ENCODE measurements around the gene KCND1. TPM values are rescaled to one million over a fixed set of nuclear protein-coding genes. Genes with fewer than 3 reads are reported as not detected.

KCND1 gene
- total RNA-seq, 1 experiment from 2014 or later: 0.51 TPM

GRCh38 chrX:48978226-48978625 lies 6.6 kb upstream of the KCND1 start:
- intact Hi-C loops (cut with micrococcal nuclease): no loop called here
- no peaks in the 10 kb centered on the region for H3K79me2 ChIP-seq (ENCODE audit: low read length)
- ChIA-PET CTCF (no interaction called here), POLR2A (ENCODE audit: unreplicated experiment) (no interaction called here)
- H3K4me1 ChIP-seq (ENCODE audit: insufficient read depth, low read length): no peaks in the 10 kb centered on the region
- ATAC-seq (no peak), DNase-seq (no peak)
- no peaks in the 10 kb centered on the region for H3K9me3 ChIP-seq (ENCODE audit: low read length)
- H3K9ac ChIP-seq (ENCODE audit: low read length): no peak overlapping the region
- no peak for TF ChIP-seq EZH2 (IDR thresholded peaks at IDR 0.05; ENCODE audit: low read length, unreplicated experiment)
- no peak for TF ChIP-seq CTCF (conservative IDR thresholded peaks at IDR 0.05; ENCODE audit: low read depth, low read length)
- no peak for TF ChIP-seq EZH2phosphoT487 (IDR thresholded peaks at IDR 0.05; ENCODE audit: borderline replicate concordance, low read length)
- H3K9me2 ChIP-seq (replicated peaks; ENCODE audit: low read length): no peaks in the 10 kb centered on the region
- H3F3A ChIP-seq (ENCODE audit: low read length, unreplicated experiment): no peaks in the 10 kb centered on the region
- no TSS peak for BruUV-seq (replicated peaks)
- H3K27ac ChIP-seq (ENCODE audit: low read length): no peak overlapping the region
- H3K4me3 ChIP-seq (ENCODE audit: low read length): no peak overlapping the region
- no peak overlapping the region for H3K4me2 ChIP-seq (ENCODE audit: low read length)
- no peaks in the 10 kb centered on the region for H3K27me3 ChIP-seq (ENCODE audit: low read length)
- no peaks in the 10 kb centered on the region for H4K20me1 ChIP-seq (ENCODE audit: low read length)
- H3K36me3 ChIP-seq (ENCODE audit: low read depth, low read length): peaks cover 3% of the 10 kb centered on the region
- no peak overlapping the region for H2AFZ ChIP-seq (ENCODE audit: low read length)

- Histone ChIP-seq H2AFZ (ENCODE audit: low read length) (no peak overlapping the region), H3K4me3 (ENCODE audit: low read length) (no peak overlapping the region), H4K20me1 (ENCODE audit: low read length) (no peaks in the 10 kb centered on the region), H3K9me3 (ENCODE audit: low read length) (no peaks in the 10 kb centered on the region), H3K27me3 (ENCODE audit: low read length) (no peaks in the 10 kb centered on the region), H3F3A (ENCODE audit: low read length, unreplicated experiment) (no peaks in the 10 kb centered on the region), H3K4me1 (ENCODE audit: insufficient read depth, low read length) (no peaks in the 10 kb centered on the region), H3K27ac (ENCODE audit: low read length) (no peak overlapping the region), H3K4me2 (ENCODE audit: low read length) (no peak overlapping the region), H3K9me2 (replicated peaks; ENCODE audit: low read length) (no peaks in the 10 kb centered on the region), H3K9ac (ENCODE audit: low read length) (no peak overlapping the region), H3K79me2 (ENCODE audit: low read length) (no peaks in the 10 kb centered on the region), H3K36me3 (ENCODE audit: low read depth, low read length) (peaks cover 3% of the 10 kb centered on the region)
- POLR2A ChIA-PET (ENCODE audit: unreplicated experiment): no interaction called here
- ATAC-seq (no peak), DNase-seq (no peak)
- no TSS peak for BruUV-seq (replicated peaks)
- CTCF ChIA-PET: no interaction called here
- intact Hi-C loops (cut with micrococcal nuclease): no loop called here
- TF ChIP-seq EZH2phosphoT487 (IDR thresholded peaks at IDR 0.05; ENCODE audit: borderline replicate concordance, low read length): no peak
- TF ChIP-seq CTCF (conservative IDR thresholded peaks at IDR 0.05; ENCODE audit: low read depth, low read length): no peak
- TF ChIP-seq EZH2 (IDR thresholded peaks at IDR 0.05; ENCODE audit: low read length, unreplicated experiment): no peak
Observed at GRCh38 chrX:48976086-48976485, 4.4 kb upstream of the KCND1 start.

- intact Hi-C loops (cut with micrococcal nuclease): no loop called here
- Histone ChIP-seq H3K27ac (ENCODE audit: low read length) (no peak overlapping the region), H4K20me1 (ENCODE audit: low read length) (no peaks in the 10 kb centered on the region), H3K4me2 (ENCODE audit: low read length) (no peak overlapping the region), H2AFZ (ENCODE audit: low read length) (no peak overlapping the region), H3K27me3 (ENCODE audit: low read length) (no peaks in the 10 kb centered on the region), H3K4me3 (ENCODE audit: low read length) (no peak overlapping the region), H3F3A (ENCODE audit: low read length, unreplicated experiment) (no peaks in the 10 kb centered on the region), H3K4me1 (ENCODE audit: insufficient read depth, low read length) (no peaks in the 10 kb centered on the region), H3K79me2 (ENCODE audit: low read length) (no peaks in the 10 kb centered on the region), H3K9me3 (ENCODE audit: low read length) (no peaks in the 10 kb centered on the region), H3K9me2 (replicated peaks; ENCODE audit: low read length) (no peaks in the 10 kb centered on the region), H3K9ac (ENCODE audit: low read length) (no peak overlapping the region), H3K36me3 (ENCODE audit: low read depth, low read length) (peaks cover 3% of the 10 kb centered on the region)
- ChIA-PET CTCF (no interaction called here), POLR2A (ENCODE audit: unreplicated experiment) (no interaction called here)
- no peak for ATAC-seq
- TF ChIP-seq EZH2 (IDR thresholded peaks at IDR 0.05; ENCODE audit: low read length, unreplicated experiment): no peak
- TF ChIP-seq CTCF (conservative IDR thresholded peaks at IDR 0.05; ENCODE audit: low read depth, low read length): no peak
- no peak for TF ChIP-seq EZH2phosphoT487 (IDR thresholded peaks at IDR 0.05; ENCODE audit: borderline replicate concordance, low read length)
- DNase-seq: no peak
- BruUV-seq (replicated peaks): no TSS peak
Observed at GRCh38 chrX:48975541-48975940, 3.9 kb upstream of the KCND1 start.

Measured in PC-3 (cell line).